ENCODE data around the gene TTYH1. TPM values are rescaled to one million over a fixed set of nuclear protein-coding genes. Genes with fewer than 3 reads are reported as not detected.

TTYH1 gene
- total and polyA plus RNA-seq, 2 of the 8 experiments (the other 6 are each of a cell fraction or from before 2014, with no cell fraction given): 26.7 to 46.5 TPM

DNA sequence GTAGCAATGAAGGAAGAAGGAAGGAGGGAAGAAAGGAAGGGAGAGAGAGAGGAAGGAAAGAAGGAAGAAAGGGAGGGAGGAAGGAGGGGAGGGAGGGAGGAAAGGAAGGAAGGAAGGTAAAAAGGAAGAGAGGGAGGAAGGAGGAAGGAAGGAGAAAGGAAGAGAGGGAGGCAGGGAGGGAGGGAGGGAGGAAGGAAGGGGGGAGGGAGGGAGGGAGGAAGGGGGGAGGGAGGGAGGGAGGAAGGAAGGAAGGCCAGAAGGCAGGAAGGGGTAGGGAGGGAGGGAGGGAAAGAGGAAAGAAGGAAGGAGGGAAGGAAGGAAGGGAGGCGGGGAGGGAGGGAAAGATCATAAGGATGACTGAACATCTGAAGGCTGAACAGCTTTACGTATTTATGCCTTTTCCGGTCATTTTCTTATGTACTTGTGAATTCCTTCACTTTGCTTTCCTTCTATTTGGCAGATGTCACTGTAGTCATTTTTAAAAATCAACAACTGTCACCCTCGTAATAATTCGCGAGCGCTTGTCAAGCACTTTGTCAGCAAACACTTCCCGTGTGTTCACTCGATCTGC is 6.7 kb upstream of the TTYH1 start:
- CTCF ChIA-PET (ENCODE audit: partially characterized antibody): interaction anchor here (0.9 to 2.4 kb wide), 2 partner anchors 11 to 13 kb away, joined by 3 to 9 read pairs; no protein-coding TSS in a partner anchor
- no peak overlapping the region for H3K4me3 ChIP-seq (ENCODE audit: extremely low read depth in 1 of 4, insufficient read depth in 2 of 4, low read depth in 3 of 4, low read length in 4 of 4)
- WGBS, 2 experiments (ENCODE audit: extremely low coverage in 1 of 2, insufficient coverage in 1 of 2, insufficient read length in 1 of 2, insufficient replicate concordance in 2 of 2, low coverage in 1 of 2, low lambda C conversion rate in 2 of 2, missing lambda C conversion rate in 1 of 2): 80% methylated on average over 8 of the region's 9 CpGs; no CpG with 5 or more reads in 1 of the 2 experiments
- TF ChIP-seq RFX5 (IDR thresholded peaks at IDR 0.05; ENCODE audit: borderline replicate concordance, low read depth, low read length): no peak
- no peak for TF ChIP-seq BRCA1 (IDR thresholded peaks at IDR 0.05; ENCODE audit: low read depth, low read length)
- no peak for TF ChIP-seq CHD2 (IDR thresholded peaks at IDR 0.05; ENCODE audit: low read length)
- no peak for TF ChIP-seq BCL11A (IDR thresholded peaks at IDR 0.05; ENCODE audit: low read depth in 2 of 2, low read length in 2 of 2)
- no peak for TF ChIP-seq JUND (IDR thresholded peaks at IDR 0.05; ENCODE audit: low read length)
- TF ChIP-seq SUZ12 (IDR thresholded peaks at IDR 0.05; ENCODE audit: low read length): no peak
- no peak for TF ChIP-seq CTCF (IDR thresholded peaks at IDR 0.05; ENCODE audit: control extremely low read depth in 1 of 3, insufficient read depth in 1 of 3, low read depth in 1 of 3, low read length in 3 of 3)
- TF ChIP-seq EGR1 (IDR thresholded peaks at IDR 0.05; ENCODE audit: borderline replicate concordance, low read depth, low read length): no peak
- no peak for TF ChIP-seq NANOG (IDR thresholded peaks at IDR 0.05; ENCODE audit: insufficient read depth, low read depth, low read length, poor library complexity, severe bottlenecking)
- no peak for TF ChIP-seq EZH2 (IDR thresholded peaks at IDR 0.05; ENCODE audit: low read depth, low read length, severe bottlenecking)
- TF ChIP-seq JUN (IDR thresholded peaks at IDR 0.05; ENCODE audit: low read depth, low read length): no peak

More for the DNA sequence above, 6.7 kb upstream of the TTYH1 start:
- no peak overlapping the region for H4K8ac ChIP-seq (ENCODE audit: extremely low read depth, insufficient read depth, low read length)
- H4K5ac ChIP-seq (ENCODE audit: insufficient read length, low read depth, low read length): no peak overlapping the region
- DNase-seq (ENCODE audit: low read depth in 1 of 2, low spot score in 2 of 2): no peak
- POLR2A ChIA-PET (ENCODE audit: partially characterized antibody): no interaction called here
- no peak overlapping the region for H2BK120ac ChIP-seq (replicated peaks; ENCODE audit: low read depth, low read length)
- no peak overlapping the region for H3K56ac ChIP-seq (replicated peaks; ENCODE audit: insufficient read length, low read depth, low read length)
- no peak overlapping the region for H2AK5ac ChIP-seq (ENCODE audit: low read depth, low read length)
- H2AFZ ChIP-seq (ENCODE audit: low read length): no peak overlapping the region
- no peak overlapping the region for H3K4ac ChIP-seq (replicated peaks; ENCODE audit: insufficient read length, low read depth, low read length)
- H3K9me3 ChIP-seq (ENCODE audit: insufficient read depth in 2 of 2, low read depth in 1 of 2, low read length in 1 of 2): peaks cover 0 to 2% of the 10 kb centered on the region in 2 experiments; a peak in 1 of 4 replicates
- H3K23me2 ChIP-seq (ENCODE audit: low read depth, low read length): peaks cover 6% of the 10 kb centered on the region; the same call in 1 of the 2 replicates
- no peaks in the 10 kb centered on the region for H3K79me1 ChIP-seq (ENCODE audit: low read depth, low read length)
- no peak overlapping the region for H2BK15ac ChIP-seq (ENCODE audit: low read length)
- no peaks in the 10 kb centered on the region; a peak in 1 of 7 replicates for H3K27me3 ChIP-seq (replicated peaks in 1 of 4; ENCODE audit: control insufficient read depth in 3 of 4, extremely low read depth in 1 of 4, insufficient read depth in 3 of 4, low read length in 3 of 4)
- no peak for FAIRE-seq
- H2BK20ac ChIP-seq (ENCODE audit: low read length): no peak overlapping the region
- peaks cover 0 to 4% (median 3%) of the 10 kb centered on the region in 4 experiments; a peak in 2 of 7 replicates for H3K4me1 ChIP-seq (replicated peaks in 1 of 4; ENCODE audit: control insufficient read depth in 3 of 4, insufficient read depth in 4 of 4, low read length in 3 of 4)
- no peak overlapping the region for H2BK12ac ChIP-seq (ENCODE audit: low read depth, low read length)
- H4K20me1 ChIP-seq (replicated peaks in 1 of 2; ENCODE audit: control insufficient read depth in 1 of 2, insufficient read depth in 2 of 2, low read length in 2 of 2): no peaks in the 10 kb centered on the region
- H3K18ac ChIP-seq (ENCODE audit: extremely low read depth, low read length): no peak overlapping the region
- H4K91ac ChIP-seq (replicated peaks; ENCODE audit: insufficient read length, low read length): no peak overlapping the region
- no peak overlapping the region for H3K14ac ChIP-seq (ENCODE audit: insufficient read length)
- no peak overlapping the region for H3K4me2 ChIP-seq (ENCODE audit: insufficient read depth in 1 of 2, low read depth in 2 of 2, low read length in 2 of 2)
- no peak overlapping the region for H3K23ac ChIP-seq (ENCODE audit: insufficient read length)
- no peaks in the 10 kb centered on the region for H3K36me3 ChIP-seq (ENCODE audit: control insufficient read depth in 2 of 4, insufficient read depth in 4 of 4, low read length in 3 of 4)
- no peak overlapping the region for H3K27ac ChIP-seq (ENCODE audit: low read depth, low read length)
- H3K9ac ChIP-seq (replicated peaks in 1 of 4; ENCODE audit: extremely low read depth in 1 of 4, low read depth in 3 of 4, low read length in 3 of 4): no peak overlapping the region
- no peak overlapping the region for H2BK5ac ChIP-seq (ENCODE audit: low read depth, low read length)
- H3K79me2 ChIP-seq (ENCODE audit: control insufficient read depth in 1 of 2, insufficient read depth in 2 of 2, low read length in 2 of 2): no peaks in the 10 kb centered on the region

Data from H1 (cell line).